HG02970 (cell line): ENCODE measurements around the gene MTF1.

Experiments
- ATAC-seq: cut with Tn5 transposase; IDR thresholded peaks from one replicate; pipeline ENCODE4 v1.9.1; 2021; ENCODE audit warnings: mild to moderate bottlenecking, moderate library complexity, moderate number of reproducible peaks; ENCODE audit not compliant: unreplicated experiment, low FRiP score

MTF1 gene

DNA sequence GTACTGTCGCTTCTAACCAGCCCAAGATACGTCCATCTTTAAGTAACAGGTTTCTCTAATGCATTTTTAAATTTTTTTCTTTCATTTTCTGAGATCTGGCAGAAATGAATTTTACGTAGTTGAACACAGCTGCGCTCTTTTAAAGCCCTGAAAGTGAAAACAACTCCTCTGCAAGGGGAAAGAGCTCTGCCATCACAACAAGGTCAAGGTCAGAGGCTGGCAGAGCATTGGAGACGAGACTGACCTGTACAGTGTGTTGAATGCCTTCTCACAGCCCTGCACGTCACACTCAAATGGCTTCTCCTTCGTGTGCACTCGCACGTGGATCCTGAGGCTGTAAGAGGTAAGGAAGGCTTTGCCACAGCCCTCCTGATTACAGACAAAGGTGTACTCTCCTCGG is 19.7 kb downstream of the MTF1 start:
- no peak for ATAC-seq

GRCh38 chr1:37836788-37837187 is 22.6 kb downstream of the MTF1 start:
- no peak for ATAC-seq

DNA sequence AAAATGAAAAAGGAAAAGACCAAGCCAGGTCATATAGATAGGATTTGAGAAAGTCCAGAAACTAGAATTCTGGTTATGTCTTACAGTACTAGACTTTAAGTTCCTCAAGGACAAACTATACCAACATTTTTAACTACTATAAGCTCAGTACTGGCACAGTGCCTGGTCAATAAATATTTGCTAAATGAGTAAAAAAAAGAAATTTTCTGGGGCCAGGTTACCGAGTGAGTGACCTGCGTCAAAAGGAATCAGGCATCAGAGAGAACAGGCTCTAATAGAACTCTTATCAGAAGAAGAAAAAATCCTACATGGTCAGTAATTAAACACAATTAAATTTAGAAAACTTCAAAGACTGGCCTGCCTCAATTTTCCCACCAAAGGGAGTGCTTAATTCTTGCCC is 27.6 kb downstream of the MTF1 start:
- no peak for ATAC-seq

- no peak for ATAC-seq
Measured at GRCh38 chr1:37831109-37831508, 28.3 kb downstream of the MTF1 start.

DNA sequence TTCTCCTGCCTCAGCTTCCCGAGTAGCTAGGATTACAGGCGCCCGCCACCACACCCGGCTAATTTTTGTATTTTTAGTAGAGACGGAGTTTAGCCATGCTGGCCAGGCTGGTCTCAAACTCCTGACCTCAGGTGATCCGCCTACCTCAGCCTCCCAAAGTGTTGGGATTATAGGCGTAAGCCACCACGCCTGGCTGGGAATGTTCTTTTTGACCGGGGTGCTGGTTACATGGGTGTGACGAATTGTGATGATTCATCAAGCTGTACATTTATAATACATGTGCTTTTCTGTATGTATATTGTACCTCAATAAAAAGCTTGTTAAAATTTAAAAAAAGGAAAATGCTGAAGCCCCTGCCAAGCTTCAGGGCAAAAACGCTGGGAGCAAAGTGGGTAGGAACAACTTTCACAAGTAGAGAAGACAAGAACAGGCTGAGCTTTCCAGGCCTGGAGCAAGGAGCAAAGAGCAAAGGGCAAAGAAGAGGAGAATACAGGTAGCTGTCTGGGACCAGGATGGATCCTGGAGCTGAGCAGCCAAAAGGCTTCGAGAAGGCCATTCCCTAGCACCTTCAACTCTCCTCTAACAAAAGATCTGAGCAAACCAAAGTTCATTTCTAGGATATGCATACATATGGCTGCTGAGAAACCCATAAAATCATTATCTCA is 30.9 kb downstream of the MTF1 start:
- ATAC-seq: no peak

- ATAC-seq: no peak
Measured at GRCh38 chr1:37825506-37825905, 33.9 kb downstream of the MTF1 start.

- no peak for ATAC-seq
Measured at GRCh38 chr1:37824001-37824400, 35.4 kb downstream of the MTF1 start.

- ATAC-seq: no peak
Measured at GRCh38 chr1:37822906-37823815, 36.2 kb downstream of the MTF1 start.

DNA sequence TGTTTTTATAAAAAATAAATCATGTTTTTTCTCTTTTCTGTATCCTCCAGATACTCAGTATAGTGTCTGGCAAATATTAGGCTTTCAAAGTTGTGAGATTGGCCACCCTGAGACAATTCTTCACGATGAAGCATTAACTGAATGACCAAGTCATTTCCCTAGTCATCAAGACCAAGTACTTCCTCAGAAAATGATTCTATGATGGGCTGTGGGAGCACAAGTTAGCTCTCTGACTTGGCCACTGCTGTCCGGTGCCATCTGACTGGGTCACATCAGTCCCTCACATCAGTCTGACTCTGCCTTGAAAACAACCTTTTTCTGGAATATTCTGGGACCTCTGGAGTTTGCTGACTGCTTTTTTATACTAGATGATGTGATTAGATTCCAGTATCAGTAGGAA is 37.9 kb downstream of the MTF1 start:
- no peak for ATAC-seq

GRCh38 chr1:37817481-37817880 is 41.9 kb downstream of the MTF1 start:
- ATAC-seq: no peak

DNA sequence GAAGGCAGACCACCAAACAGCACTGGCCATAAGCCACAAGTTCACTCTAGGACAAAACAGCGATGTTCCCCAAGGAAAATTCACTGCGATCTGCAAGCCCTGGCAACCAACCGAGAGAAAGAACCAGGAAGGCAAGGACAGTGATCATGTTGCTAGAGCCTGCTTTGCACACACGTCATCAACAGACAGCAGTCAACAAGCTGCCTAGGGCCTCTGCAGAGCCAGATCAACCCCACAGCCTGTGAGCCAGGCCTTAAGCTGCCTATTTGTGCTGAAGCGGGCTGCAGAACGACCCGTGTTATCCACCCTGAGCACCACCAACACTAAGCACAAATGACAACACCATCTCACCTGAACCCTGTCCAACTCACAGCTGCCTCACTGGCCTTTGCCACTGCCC is 45.1 kb downstream of the MTF1 start:
- no peak for ATAC-seq

- ATAC-seq: no peak
Measured at GRCh38 chr1:37813529-37814145, 45.8 kb downstream of the MTF1 start.

DNA sequence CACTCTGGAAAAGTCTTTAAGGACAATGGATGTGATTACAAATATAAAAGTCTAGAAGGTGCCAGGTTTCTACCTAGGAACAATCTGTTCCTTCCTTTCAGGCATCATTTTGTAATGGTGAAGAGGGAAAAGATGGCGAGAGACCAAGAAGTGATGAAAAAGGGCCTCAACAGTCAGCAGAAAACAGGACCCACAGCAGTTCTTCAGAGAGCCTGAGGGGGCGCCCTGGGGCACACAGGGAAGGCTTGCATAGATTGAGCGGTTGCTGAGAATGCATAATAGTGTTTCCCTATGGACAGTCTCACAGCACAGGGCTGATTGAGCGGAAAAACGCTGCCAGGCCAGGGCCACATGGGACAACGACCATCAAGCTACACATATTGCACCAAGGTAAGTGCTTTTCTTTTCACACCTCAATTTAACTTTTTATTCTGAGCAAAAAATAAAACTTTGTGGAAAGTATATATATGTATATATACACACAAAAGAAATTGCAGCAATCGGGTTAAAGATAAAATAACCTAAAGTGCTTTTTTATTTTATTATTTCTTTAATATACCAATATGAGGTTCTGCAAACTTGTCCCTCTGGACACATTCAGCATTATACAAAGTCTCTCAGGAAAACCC is 48.3 kb downstream of the MTF1 start:
- no peak for ATAC-seq

GRCh38 chr1:37809942-37810341 is 49.5 kb downstream of the MTF1 start:
- no peak for ATAC-seq

GRCh38 chr1:37808369-37809319 is 50.7 kb downstream of the MTF1 start:
- peak; percentile 28 for ATAC-seq

- peak; percentile 86 for ATAC-seq
Measured at GRCh38 chr1:37807555-37808368, 51.6 kb downstream of the MTF1 start, which contains the start of the genes C1orf122 and YRDC. Gene C1orf122 (plus strand): TSS chr1:37807790. CDS start chr1:37808405, 615 bp downstream. Gene YRDC (minus strand): TSS chr1:37808208. CDS start chr1:37808180, 28 bp downstream.

GRCh38 chr1:37807220-37807554 is 52.2 kb downstream of the MTF1 start:
- no peak for ATAC-seq

DNA sequence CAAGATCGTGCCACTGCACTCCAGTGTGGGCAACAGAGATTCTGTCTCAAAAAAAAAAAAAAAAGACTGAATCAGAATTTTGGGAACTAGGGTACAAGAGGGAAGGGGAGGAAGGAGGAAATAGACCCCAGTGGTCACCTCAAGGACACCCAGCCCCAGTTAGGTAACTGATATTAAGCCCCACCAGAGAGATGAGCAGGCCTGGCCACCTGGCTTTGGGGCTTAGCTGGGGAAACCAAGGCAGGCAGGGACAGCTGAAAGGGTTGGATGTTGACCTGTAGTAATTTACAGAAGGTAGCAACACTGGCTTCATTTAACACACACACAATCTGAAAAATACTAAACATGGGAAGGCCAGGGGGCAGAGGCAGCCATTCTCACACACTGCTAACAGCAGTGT is 57.0 kb downstream of the MTF1 start:
- no peak for ATAC-seq

GRCh38 chr1:37797750-37798345 is 61.5 kb downstream of the MTF1 start:
- no peak for ATAC-seq
